ENCODE data around the gene FKTN. TPM values are rescaled to one million over a fixed set of nuclear protein-coding genes. Genes with fewer than 3 reads are reported as not detected.

FKTN gene
- total RNA-seq, 1 donor from 2014 or later, result 13.5 TPM

GRCh38 chr9:105632807-105633206, 74.9 kb downstream of the FKTN start:
- no peak for DNase-seq (ENCODE audit: low spot score)

- no peak for DNase-seq (ENCODE audit: low spot score)
Observed at GRCh38 chr9:105633411-105633810, 75.5 kb downstream of the FKTN start.

- DNase-seq (ENCODE audit: low spot score), result no peak
Observed at GRCh38 chr9:105636331-105636730, 78.4 kb downstream of the FKTN start.

GRCh38 chr9:105637787-105638395, 80.0 kb downstream of the FKTN start:
- DNase-seq (ENCODE audit: low spot score), result no peak

GRCh38 chr9:105639936-105640335, 82.0 kb downstream of the FKTN start:
- no peak for DNase-seq (ENCODE audit: low spot score)

- no peak for DNase-seq (ENCODE audit: low spot score)
Observed at GRCh38 chr9:105643795-105644194, 85.9 kb downstream of the FKTN start.

- no peak for DNase-seq (ENCODE audit: low spot score)
Observed at GRCh38 chr9:105646879-105647594, 89.1 kb downstream of the FKTN start.

- no peak for DNase-seq (ENCODE audit: low spot score)
Observed at GRCh38 chr9:105647595-105648349, 89.8 kb downstream of the FKTN start.

- no peak for DNase-seq (ENCODE audit: low spot score)
Observed at GRCh38 chr9:105651806-105652205, 93.9 kb downstream of the FKTN start.

GRCh38 chr9:105656131-105656921, 98.4 kb downstream of the FKTN start:
- no peak for DNase-seq (ENCODE audit: low spot score)

- DNase-seq (ENCODE audit: low spot score), result no peak
Observed at GRCh38 chr9:105658351-105658750, 100.4 kb downstream of the FKTN start.

- DNase-seq (ENCODE audit: low spot score), result no peak
Observed at GRCh38 chr9:105661011-105661410, 103.1 kb downstream of the FKTN start.

- DNase-seq (ENCODE audit: low spot score), result no peak
Observed at GRCh38 chr9:105662184-105663104, 104.5 kb downstream of the FKTN start, which contains the start of gene TAL2. Gene TAL2 (plus strand): TSS chr9:105662457. CDS start chr9:105662497, 40 bp downstream.

GRCh38 chr9:105663914-105664313, 106.0 kb downstream of the FKTN start:
- DNase-seq (ENCODE audit: low spot score), result no peak

- DNase-seq (ENCODE audit: low spot score), result no peak
Observed at GRCh38 chr9:105667867-105668266, 109.9 kb downstream of the FKTN start.

- DNase-seq (ENCODE audit: low spot score), result no peak
Observed at GRCh38 chr9:105670315-105670714, 112.4 kb downstream of the FKTN start.

- no peak for DNase-seq (ENCODE audit: low spot score)
Observed at GRCh38 chr9:105670775-105671174, 112.8 kb downstream of the FKTN start.

- DNase-seq (ENCODE audit: low spot score), result no peak
Observed at GRCh38 chr9:105672711-105673234, 114.8 kb downstream of the FKTN start.

- DNase-seq (ENCODE audit: low spot score), result no peak
Observed at GRCh38 chr9:105673850-105674387, 116.0 kb downstream of the FKTN start.

All from mesenteric fat pad (tissue), 1 donor.